ENCODE measurements around the gene ABHD1.
"Not testable (repeated sequence)": the region's sequence is repeated elsewhere in the genome, so short reads cannot be mapped to it uniquely, and the experiment has no call there.

ABHD1 gene

GRCh38 chr2:27123302-27124150 is at the start of gene ABHD1:
Gene ABHD1 (plus strand): TSS chr2:27123815. CDS start chr2:27123949, 134 bp downstream.
- peak; percentile 64 to 72 for DNase-seq

- DNase-seq, result peak; percentile 56 to 72
Measured at GRCh38 chr2:27074738-27075565, 48.7 kb upstream of the ABHD1 start.

GRCh38 chr2:27075566-27075871 is 48.1 kb upstream of the ABHD1 start:
- DNase-seq, result not testable (repeated sequence)

GRCh38 chr2:27076323-27076722 is 47.3 kb upstream of the ABHD1 start:
- no peak for DNase-seq

- no peak for DNase-seq
Measured at GRCh38 chr2:27077231-27077630, 46.4 kb upstream of the ABHD1 start.

GRCh38 chr2:27078267-27079194 is 45.1 kb upstream of the ABHD1 start, which contains the start of gene EMILIN1:
Gene EMILIN1 (plus strand): TSS chr2:27078615. CDS start chr2:27079066, 451 bp downstream.
- DNase-seq, result no peak

- DNase-seq, result no peak
Measured at GRCh38 chr2:27079233-27080139, 44.1 kb upstream of the ABHD1 start.

- DNase-seq, result no peak
Measured at GRCh38 chr2:27080140-27080469, 43.5 kb upstream of the ABHD1 start.

GRCh38 chr2:27080603-27080936 is 43.0 kb upstream of the ABHD1 start:
- no peak for DNase-seq

GRCh38 chr2:27081984-27082772 is 41.4 kb upstream of the ABHD1 start:
- no peak for DNase-seq

- no peak for DNase-seq
Measured at GRCh38 chr2:27082773-27083409, 40.7 kb upstream of the ABHD1 start.

- no peak for DNase-seq
Measured at GRCh38 chr2:27083410-27084296, 40.0 kb upstream of the ABHD1 start.

GRCh38 chr2:27084297-27085061 is 39.1 kb upstream of the ABHD1 start:
- DNase-seq, result no peak

- DNase-seq, result no peak
Measured at GRCh38 chr2:27085062-27085672, 38.4 kb upstream of the ABHD1 start.

GRCh38 chr2:27085673-27086089 is 37.9 kb upstream of the ABHD1 start:
- peak; percentile 37 to 57 for DNase-seq

- peak; percentile 84 to 86 for DNase-seq
Measured at GRCh38 chr2:27086090-27086723, 37.4 kb upstream of the ABHD1 start.

- no peak for DNase-seq
Measured at GRCh38 chr2:27086724-27087593, 36.7 kb upstream of the ABHD1 start, which contains the start of gene KHK. Gene KHK (plus strand): TSS chr2:27086772. CDS start chr2:27087260, 488 bp downstream.
